HCT116 (cell line): Measurements from ENCODE around the gene ETV4. TPM values are rescaled to one million over a fixed set of nuclear protein-coding genes. Genes with fewer than 3 reads are reported as not detected.

Experiments used
- ATAC-seq: fragments of 200-7000 bp; cut with Tn5 transposase; 2 replicates; pipeline ENCODE4 v1.9.1; 2020; ENCODE audit warnings: mild to moderate bottlenecking, moderate library complexity
- BruUV-seq: library from RNA; stranded (reverse); fragments of 400-500 nt; replicated peaks from 2 replicates; lab custom pipeline; 2021; lab: Mats Ljungman, UMichigan
- CTCF ChIA-PET: fragments of 300-600 bp; sonication (Branson Sonifier 250); formaldehyde crosslinking; loops from one replicate; lab custom pipeline; 2021; ENCODE audit warnings: antibody characterized with exemption; lab: Charles Lee
- POLR2A ChIA-PET: fragments of 300-600, 350-600 bp; sonication (Branson Sonifier 250); formaldehyde crosslinking; loops from one replicate; lab custom pipeline; 2021; ENCODE audit warnings: antibody characterized with exemption; lab: Charles Lee
- RAD21 ChIA-PET, 2 experiments: fragments of 300-600 bp; sonication (Branson Sonifier 250); formaldehyde crosslinking; loops; one replicate each; lab custom pipeline; 2023; ENCODE audit warnings: low total read pairs in 2 of 2; ENCODE audit not compliant: uncharacterized antibody in 2 of 2, unreplicated experiment in 2 of 2, low non-redundant PET in 1 of 2; lab: Charles Lee
- DNase-seq: peaks from one replicate; pipeline ENCODE4 v3.0.0-alpha.2; 2010; ENCODE audit warnings: low read depth, low spot score
- H2AFZ ChIP-seq: fragments of 200-600 bp; shearing (Covaris generic), sonication (generic); 2 replicates; pipeline ENCODE4 v1.6.1; 2017; ENCODE audit warnings: low read depth, mixed run types, mixed read lengths, antibody characterized with exemption, low read length; ENCODE audit not compliant: poor library complexity, severe bottlenecking
- H3K27ac ChIP-seq: 2 replicates; pipeline ENCODE4 v1.5.1; 2012; ENCODE audit warnings: low read depth, low read length
- H3K27me3 ChIP-seq: fragments of 200-600 bp; sonication (generic); 2 replicates; pipeline ENCODE4 v1.6.1; 2016; ENCODE audit warnings: mixed run types, low read length, mixed read lengths; ENCODE audit not compliant: insufficient read depth
- H3K36me3 ChIP-seq, 2 experiments: fragments of 200-500 bp in 1 of 2; fragments of 200-600 bp in 1 of 2; sonication (Bioruptor generic) in 1 of 2; sonication (generic) in 1 of 2; 2 replicates each; pipeline versions ENCODE4 v1.5.1 to v1.6.1; 2014 to 2016; ENCODE audit warnings: low read length in 2 of 2, inconsistent platforms in 1 of 2, mixed read lengths in 1 of 2, mixed run types in 1 of 2; ENCODE audit not compliant: insufficient read depth in 2 of 2, control insufficient read depth in 1 of 2
- H3K4me1 ChIP-seq, 2 experiments: fragments of 200-600 bp in 1 of 2; sonication (generic) in 1 of 2; 2 replicates each; pipeline versions ENCODE4 v1.5.1 to v1.6.1; 2012 to 2017; ENCODE audit warnings: low read length in 2 of 2, inconsistent platforms in 1 of 2, mild to moderate bottlenecking in 1 of 2, mixed read lengths in 1 of 2, mixed run types in 1 of 2, moderate library complexity in 1 of 2; ENCODE audit not compliant: insufficient read depth in 2 of 2, control insufficient read depth in 1 of 2
- H3K4me2 ChIP-seq: fragments of 200-600 bp; sonication (generic); 2 replicates; pipeline ENCODE4 v1.6.1; 2017; ENCODE audit warnings: mixed run types, low read length, mixed read lengths
- H3K4me3 ChIP-seq, 2 experiments: fragments of 200-600 bp in 1 of 2; sonication (generic) in 1 of 2; replicated peaks in 1 of 2; 2 replicates each; pipeline ENCODE4 v1.5.1; 2011 to 2016; ENCODE audit warnings: low read length in 2 of 2, control low read depth in 1 of 2, low read depth in 1 of 2, mild to moderate bottlenecking in 1 of 2, mixed read lengths in 1 of 2, mixed run types in 1 of 2
- H3K79me2 ChIP-seq: fragments of 200-600 bp; sonication (generic); 2 replicates; pipeline ENCODE4 v1.6.1; 2017; ENCODE audit warnings: mild to moderate bottlenecking, mixed run types, low read length, moderate library complexity, mixed read lengths; ENCODE audit not compliant: insufficient read depth
- H3K9ac ChIP-seq: fragments of 200-600 bp; sonication (generic); 2 replicates; pipeline ENCODE4 v1.6.1; 2016; ENCODE audit warnings: low read length, mixed read lengths
- H3K9me2 ChIP-seq: fragments of 200-600 bp; sonication (generic), shearing (Covaris generic); 2 replicates; pipeline ENCODE4 v1.6.1; 2017; ENCODE audit warnings: mixed run types, mild to moderate bottlenecking, moderate library complexity; ENCODE audit not compliant: insufficient read depth
- H3K9me3 ChIP-seq, 2 experiments: fragments of 200-500 bp in 1 of 2; fragments of 200-600 bp in 1 of 2; sonication (Bioruptor generic) in 1 of 2; sonication (generic) in 1 of 2; 2 replicates each; pipeline ENCODE4 v1.6.1; 2014 to 2017; ENCODE audit warnings: low read length in 2 of 2, mixed read lengths in 2 of 2, inconsistent platforms in 1 of 2, low read depth in 1 of 2, mild to moderate bottlenecking in 1 of 2, mixed run types in 1 of 2, moderate library complexity in 1 of 2; ENCODE audit not compliant: control insufficient read depth in 1 of 2, insufficient read depth in 1 of 2
- H4K20me1 ChIP-seq: fragments of 200-600 bp; sonication (generic), shearing (Covaris generic); 2 replicates; pipeline ENCODE4 v1.6.1; 2017; ENCODE audit warnings: mixed run types, mild to moderate bottlenecking, moderate library complexity; ENCODE audit not compliant: insufficient read depth
- EGR1 ChIP-seq: IDR thresholded peaks from 2 replicates; pipeline ENCODE4 v1.6.1; 2012; ENCODE audit warnings: low read depth
- EZH2phosphoT487 ChIP-seq: fragments of 200-600 bp; IDR thresholded peaks from 2 replicates; pipeline ENCODE4 v1.6.1; 2018; ENCODE audit warnings: antibody characterized with exemption, borderline replicate concordance
- FOSL1 ChIP-seq: IDR thresholded peaks from 2 replicates; pipeline ENCODE4 v1.6.1; 2012; ENCODE audit warnings: low read depth
- JUND ChIP-seq: IDR thresholded peaks from 2 replicates; pipeline ENCODE4 v1.6.1; 2012
- MAX ChIP-seq: IDR thresholded peaks from 2 replicates; pipeline ENCODE4 v1.6.1; 2012
- POLR2A ChIP-seq: IDR thresholded peaks from 2 replicates; pipeline ENCODE4 v1.7.0; 2011; ENCODE audit warnings: borderline replicate concordance; ENCODE audit not compliant: insufficient read depth, insufficient read length; ENCODE audit errors: extremely low read depth
- POLR2AphosphoS5 ChIP-seq: IDR thresholded peaks from 2 replicates; pipeline ENCODE4 v1.6.1; 2011; ENCODE audit warnings: mild to moderate bottlenecking, low read depth, low read length, moderate library complexity
- SIN3A ChIP-seq: IDR thresholded peaks from 2 replicates; pipeline ENCODE4 v1.6.1; 2012; ENCODE audit warnings: low read depth
- SP1 ChIP-seq: IDR thresholded peaks from 2 replicates; pipeline ENCODE4 v1.6.1; 2012; ENCODE audit warnings: low read depth
- ZNF274 ChIP-seq: fragments of 200-500 bp; sonication (Bioruptor generic); IDR thresholded peaks from 2 replicates; pipeline ENCODE4 v1.6.1; 2014; ENCODE audit warnings: mild to moderate bottlenecking, low read depth, low read length, inconsistent platforms
- intact Hi-C: fragments of 100-400 bp; cut with micrococcal nuclease; formaldehyde crosslinking; loops from 2 replicates; pipeline ENCODE4 v1.10.0; 2022
- total RNA-seq: library from RNA; stranded (reverse); gene quantifications from one replicate; pipeline ENCODE4 v1.2.1, GENCODE V29; 2021; ENCODE audit not compliant: unreplicated experiment

The ETV4 gene
- total RNA-seq, 1 experiment from 2014 or later: 51.5 TPM

GRCh38 chr17:43559161-43559816 lies 13.1 kb upstream of the ETV4 start:
- ChIA-PET CTCF (no interaction called here), POLR2A (no interaction called here), RAD21 (no interaction called here)
- Histone ChIP-seq H3K4me1 (peaks cover 8 to 16% of the 10 kb centered on the region in 2 experiments), H3K4me3 (no peak overlapping the region), H3K4me2 (no peak overlapping the region), H3K36me3 (no peaks in the 10 kb centered on the region), H4K20me1 (no peaks in the 10 kb centered on the region), H3K27ac (no peak overlapping the region), H3K27me3 (no peaks in the 10 kb centered on the region), H2AFZ (no peak overlapping the region), H3K9me3 (no peaks in the 10 kb centered on the region), H3K9ac (no peak overlapping the region), H3K9me2 (no peaks in the 10 kb centered on the region), H3K79me2 (no peaks in the 10 kb centered on the region)
- intact Hi-C loops: no loop called here
- no peak for TF ChIP-seq FOSL1
- TF ChIP-seq JUND: no peak
- TF ChIP-seq EZH2phosphoT487: no peak
- TF ChIP-seq EGR1: no peak
- TF ChIP-seq MAX: no peak
- no peak for TF ChIP-seq SIN3A
- no peak for TF ChIP-seq ZNF274
- ATAC-seq: no peak
- no TSS peak for BruUV-seq
- no peak for DNase-seq

- intact Hi-C loops: no loop called here
- Histone ChIP-seq H3K9me3 (no peaks in the 10 kb centered on the region), H3K4me2 (no peak overlapping the region), H3K79me2 (no peaks in the 10 kb centered on the region), H2AFZ (no peak overlapping the region), H3K27me3 (no peaks in the 10 kb centered on the region), H3K9ac (no peak overlapping the region), H4K20me1 (no peaks in the 10 kb centered on the region), H3K9me2 (no peaks in the 10 kb centered on the region), H3K4me3 (no peak overlapping the region), H3K4me1 (peaks cover 8 to 16% of the 10 kb centered on the region in 2 experiments), H3K36me3 (no peaks in the 10 kb centered on the region)
- ATAC-seq (no peak), DNase-seq (no peak)
- ChIA-PET RAD21 (no interaction called here), POLR2A (no interaction called here), CTCF (no interaction called here)
- BruUV-seq: no TSS peak
- TF ChIP-seq JUND (no peak), POLR2A (no peak), MAX (no peak), EGR1 (no peak), EZH2phosphoT487 (no peak), POLR2AphosphoS5 (no peak), SP1 (no peak)
- TF ChIP-seq, all 23 proteins: peak for 0
- no peak overlapping the region for H3K27ac ChIP-seq
Observed at GRCh38 chr17:43558805-43559160, 12.6 kb upstream of the ETV4 start.
